GM11168 (cell line): ENCODE results near the gene CTNNA2.

ENCODE experiments used
- in situ Hi-C: fragments of 300-500 bp; cut with MboI; formaldehyde crosslinking; loops from one replicate; pipeline ENCODE4 v1.12.0; 2022; ENCODE audit warnings: low sequenced_read_pairs; ENCODE audit not compliant: unreplicated experiment

The CTNNA2 gene

GRCh38 chr2:79700651-79701050, 187.8 kb downstream of the CTNNA2 start:
- in situ Hi-C loops = no loop called here

- in situ Hi-C loops = no loop called here
Measured at GRCh38 chr2:79702905-79703304, 190.1 kb downstream of the CTNNA2 start.

- in situ Hi-C loops = no loop called here
Measured at GRCh38 chr2:79711098-79711497, 198.2 kb downstream of the CTNNA2 start.

- in situ Hi-C loops = no loop called here
Measured at GRCh38 chr2:79713131-79713785, 200.4 kb downstream of the CTNNA2 start.

- in situ Hi-C loops = no loop called here
Measured at GRCh38 chr2:79714283-79714682, 201.4 kb downstream of the CTNNA2 start.

- in situ Hi-C loops = no loop called here
Measured at GRCh38 chr2:79715338-79715737, 202.5 kb downstream of the CTNNA2 start.

GRCh38 chr2:79716266-79716665, 203.4 kb downstream of the CTNNA2 start:
- in situ Hi-C loops = no loop called here

GRCh38 chr2:79717364-79718007, 204.6 kb downstream of the CTNNA2 start:
- in situ Hi-C loops = no loop called here

GRCh38 chr2:79721061-79721460, 208.2 kb downstream of the CTNNA2 start:
- in situ Hi-C loops = no loop called here

GRCh38 chr2:79721966-79722365, 209.1 kb downstream of the CTNNA2 start:
- in situ Hi-C loops = no loop called here

- in situ Hi-C loops = no loop called here
Measured at GRCh38 chr2:79723830-79724229, 211.0 kb downstream of the CTNNA2 start.

- in situ Hi-C loops = no loop called here
Measured at GRCh38 chr2:79729532-79729931, 216.7 kb downstream of the CTNNA2 start.

GRCh38 chr2:79734518-79734917, 221.7 kb downstream of the CTNNA2 start:
- in situ Hi-C loops = no loop called here

- in situ Hi-C loops = no loop called here
Measured at GRCh38 chr2:79740879-79741443, 228.1 kb downstream of the CTNNA2 start.

GRCh38 chr2:79750321-79750720, 237.5 kb downstream of the CTNNA2 start:
- in situ Hi-C loops = no loop called here

GRCh38 chr2:79757526-79757925, 244.7 kb downstream of the CTNNA2 start:
- in situ Hi-C loops = no loop called here

GRCh38 chr2:79758042-79758441, 245.2 kb downstream of the CTNNA2 start:
- in situ Hi-C loops = no loop called here

GRCh38 chr2:79758749-79759282, 246.0 kb downstream of the CTNNA2 start:
- in situ Hi-C loops = no loop called here

GRCh38 chr2:79770926-79771325, 258.1 kb downstream of the CTNNA2 start:
- in situ Hi-C loops = no loop called here

- in situ Hi-C loops = no loop called here
Measured at GRCh38 chr2:79771493-79771892, 258.6 kb downstream of the CTNNA2 start.

GRCh38 chr2:79774016-79774415, 261.2 kb downstream of the CTNNA2 start:
- in situ Hi-C loops = no loop called here
